ENCODE results near the gene COPS7A.

Gene COPS7A

DNA sequence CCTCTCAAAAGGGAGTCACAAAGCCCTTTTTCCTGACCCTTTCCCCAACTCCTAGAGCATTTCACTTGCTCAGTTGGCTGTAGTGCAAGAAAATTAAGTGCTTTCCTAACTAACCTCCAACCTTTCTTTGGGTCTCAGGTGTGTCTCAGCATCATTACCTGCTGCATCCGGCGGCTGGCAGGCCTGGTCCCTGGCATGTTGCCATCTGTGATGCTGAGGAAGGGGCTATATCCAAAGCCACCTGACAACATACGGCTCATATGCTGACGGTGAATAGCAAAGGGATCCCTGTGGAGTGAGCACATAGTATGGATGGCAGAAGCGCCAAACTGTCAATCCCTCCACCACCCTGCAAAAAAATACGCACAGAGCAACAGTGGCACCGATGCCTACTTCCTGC is 27.9 kb downstream of the COPS7A start:
- DNase-seq (ENCODE audit: low spot score): no peak

DNA sequence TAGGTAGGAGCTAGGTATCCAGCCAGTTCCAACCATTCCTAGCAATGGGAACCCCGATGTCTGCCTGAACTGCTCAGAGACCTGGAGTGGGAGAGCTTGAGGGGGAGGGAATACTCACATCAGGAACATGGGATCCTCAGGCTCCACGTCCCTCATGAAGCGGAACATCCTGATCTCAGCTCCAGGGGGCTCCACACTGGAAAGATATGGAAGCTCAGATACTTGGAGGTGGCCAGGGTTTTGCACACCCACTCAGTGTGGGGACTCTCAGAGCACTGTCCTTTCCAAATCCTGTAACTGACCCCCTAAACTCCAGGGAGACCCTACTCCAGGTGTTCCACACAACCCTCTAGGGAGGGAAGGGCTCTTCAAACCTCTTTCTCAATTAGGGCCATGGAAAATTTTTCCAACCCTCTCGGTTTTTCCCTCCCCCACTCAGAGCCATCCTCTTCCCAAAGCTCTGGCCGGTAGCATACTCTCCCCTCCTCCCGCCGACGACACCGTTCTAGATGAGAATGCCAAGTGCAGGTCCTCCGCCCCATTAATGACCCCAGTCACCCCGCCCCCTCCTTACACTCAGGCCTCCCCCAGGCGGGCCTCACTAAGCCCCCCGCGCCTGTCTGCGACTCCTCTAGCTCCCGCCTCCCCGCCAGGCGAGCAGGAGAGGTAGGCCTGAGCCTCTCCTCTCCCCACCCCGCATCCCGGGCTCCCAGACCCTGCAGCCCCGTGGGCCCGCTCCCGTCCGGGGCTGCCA is 28.5 kb downstream of the COPS7A start:
- DNase-seq (ENCODE audit: low spot score): peak; percentile 67

DNA sequence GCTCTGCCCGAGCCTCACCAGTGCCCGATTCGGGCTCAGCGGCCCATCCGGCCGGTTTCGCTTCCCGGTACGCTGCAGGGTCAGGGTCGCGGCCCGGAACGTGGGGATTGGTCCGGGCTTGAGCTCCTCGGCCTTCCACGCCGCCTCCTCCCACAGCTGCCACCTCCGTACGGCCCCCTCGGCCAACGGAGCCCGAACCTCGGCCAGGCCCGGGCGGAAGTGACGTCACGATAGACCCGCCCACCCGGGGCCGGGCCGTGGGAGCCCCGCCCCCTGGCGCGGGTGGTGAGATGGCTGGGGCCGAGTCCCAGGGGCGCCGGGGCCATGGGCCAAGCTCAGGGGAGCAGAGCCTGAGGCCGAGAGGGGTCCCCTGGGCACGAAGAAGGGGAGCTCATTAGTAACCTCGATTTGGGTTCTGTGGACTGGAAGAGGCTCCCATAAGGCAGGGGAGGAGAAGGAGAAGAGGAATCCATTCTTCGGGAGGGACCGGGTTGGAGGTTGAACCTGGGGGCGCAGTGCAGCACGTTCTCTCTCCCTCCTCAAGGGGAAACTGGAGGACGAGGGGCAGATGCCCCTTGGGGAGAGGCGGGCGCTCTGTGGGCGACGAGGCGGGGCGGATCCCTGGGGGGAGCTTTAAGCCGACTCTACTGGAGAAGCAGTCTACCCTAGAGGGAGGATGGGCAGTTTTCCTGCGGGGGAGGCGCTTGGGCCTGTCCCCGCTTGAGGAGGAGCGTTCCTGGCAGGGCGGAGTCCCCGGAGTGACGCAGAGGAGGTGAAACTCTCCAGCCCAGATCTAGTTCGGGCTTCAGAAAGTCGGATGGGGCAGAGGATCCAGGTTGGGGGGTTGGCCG is 29.3 kb downstream of the COPS7A start, which contains the start of gene MLF2:
Gene MLF2, minus strand, starts transcription at position 221 of the 851 bp plus-strand sequence. CDS start 807 bp downstream, outside the sequence.
- peak; percentile 95 for DNase-seq (ENCODE audit: low spot score)

DNA sequence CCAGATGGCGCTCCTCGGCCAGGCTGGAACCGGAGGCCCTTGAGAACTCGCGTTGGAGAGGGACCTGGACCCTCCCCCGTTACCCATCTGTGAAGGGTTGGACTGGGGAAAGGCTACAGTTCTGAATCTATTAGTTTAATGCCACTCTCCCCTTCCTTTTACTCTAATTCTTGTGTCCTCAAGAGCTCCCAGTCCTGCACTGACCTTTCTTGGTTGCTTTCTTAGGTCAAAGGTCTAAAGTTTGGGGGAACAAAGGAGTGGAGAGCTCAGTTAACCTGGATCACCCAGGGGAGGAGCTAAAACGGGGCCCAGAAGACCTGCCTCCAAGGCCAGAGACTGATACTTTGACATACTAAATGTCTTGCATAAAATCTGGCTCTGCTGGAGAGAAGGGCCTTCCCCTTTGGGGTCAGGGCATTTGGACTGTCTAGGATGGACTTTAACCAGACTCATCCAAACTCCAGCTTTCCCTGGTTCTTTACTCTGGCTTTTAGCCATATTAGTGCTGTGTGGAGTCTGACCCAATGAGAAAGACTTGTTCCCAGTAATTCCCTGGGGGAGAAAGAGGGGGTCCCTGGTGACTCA is 30.0 kb downstream of the COPS7A start:
- no peak for DNase-seq (ENCODE audit: low spot score)

DNA sequence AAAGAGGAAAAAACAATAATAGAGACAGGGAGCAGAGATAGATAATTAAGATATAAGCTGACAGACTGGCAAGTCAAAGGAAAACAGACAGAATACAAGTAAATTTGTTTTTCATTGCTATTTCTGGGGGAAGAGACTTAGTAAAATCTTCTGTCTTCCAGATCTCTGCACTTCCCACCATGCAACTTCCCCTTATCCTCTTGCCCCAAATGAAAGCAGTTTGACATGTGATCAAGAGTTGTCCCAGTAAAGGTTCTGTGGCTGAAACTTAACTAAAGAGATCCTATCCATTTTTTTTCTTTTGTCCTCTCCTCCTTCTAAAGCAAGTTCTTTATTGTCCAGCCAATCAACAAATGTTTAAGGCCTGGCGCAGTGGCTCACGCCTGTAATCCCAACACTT is 30.6 kb downstream of the COPS7A start:
- no peak for DNase-seq (ENCODE audit: low spot score)

- DNase-seq (ENCODE audit: low spot score): no peak
Measured at GRCh38 chr12:6757028-6757690, 33.3 kb downstream of the COPS7A start.

DNA sequence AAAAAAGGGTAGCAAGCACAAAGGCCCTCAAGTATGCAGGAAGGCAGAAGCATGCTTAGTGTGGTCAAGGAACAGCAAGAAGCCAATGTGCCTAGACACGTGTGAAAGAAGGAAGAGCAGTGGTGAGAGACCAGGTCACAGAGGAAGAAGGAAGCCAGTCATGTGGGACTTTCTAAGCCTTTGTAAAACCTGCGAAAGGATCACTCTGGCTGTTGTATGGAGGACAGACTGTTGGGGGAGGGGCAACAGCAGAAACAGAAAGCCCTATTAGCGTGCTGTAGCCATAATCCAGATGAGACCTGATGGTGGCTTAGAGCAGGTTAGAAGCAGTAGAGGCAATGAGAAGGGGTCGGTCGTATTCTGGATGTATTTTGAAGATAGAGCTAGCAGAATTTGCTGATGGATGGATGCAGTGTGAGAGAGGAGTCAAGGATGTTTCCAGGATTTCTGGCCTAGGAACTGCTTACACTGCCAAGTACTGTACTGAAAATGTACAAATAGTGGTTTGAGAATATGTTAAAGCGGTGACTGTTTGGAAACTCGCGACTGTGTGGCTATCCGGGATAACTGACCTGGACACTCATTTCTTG is 34.8 kb downstream of the COPS7A start:
- DNase-seq (ENCODE audit: low spot score): no peak

GRCh38 chr12:6759741-6760140 is 35.9 kb downstream of the COPS7A start:
- DNase-seq (ENCODE audit: low spot score): no peak

DNA sequence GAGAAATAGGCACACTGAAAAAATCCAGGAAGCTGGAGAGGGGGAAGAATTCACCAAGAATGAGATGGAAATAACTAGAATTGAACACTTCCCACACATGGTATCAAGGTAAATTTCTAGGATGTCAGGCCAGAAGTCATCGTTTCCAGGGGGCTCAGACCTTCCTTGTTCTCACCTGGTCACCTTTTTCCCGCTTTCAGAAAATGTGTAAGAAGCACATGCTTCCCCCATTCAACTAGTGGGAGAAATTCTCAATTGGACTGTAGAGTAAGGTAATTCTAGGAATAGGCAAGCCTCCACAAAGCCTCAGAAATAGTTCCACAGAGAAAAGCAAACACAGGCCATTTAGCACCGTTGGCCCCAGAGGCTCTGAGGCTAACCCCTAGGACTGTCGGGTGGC is 39.5 kb downstream of the COPS7A start:
- no peak for DNase-seq (ENCODE audit: low spot score)

DNA sequence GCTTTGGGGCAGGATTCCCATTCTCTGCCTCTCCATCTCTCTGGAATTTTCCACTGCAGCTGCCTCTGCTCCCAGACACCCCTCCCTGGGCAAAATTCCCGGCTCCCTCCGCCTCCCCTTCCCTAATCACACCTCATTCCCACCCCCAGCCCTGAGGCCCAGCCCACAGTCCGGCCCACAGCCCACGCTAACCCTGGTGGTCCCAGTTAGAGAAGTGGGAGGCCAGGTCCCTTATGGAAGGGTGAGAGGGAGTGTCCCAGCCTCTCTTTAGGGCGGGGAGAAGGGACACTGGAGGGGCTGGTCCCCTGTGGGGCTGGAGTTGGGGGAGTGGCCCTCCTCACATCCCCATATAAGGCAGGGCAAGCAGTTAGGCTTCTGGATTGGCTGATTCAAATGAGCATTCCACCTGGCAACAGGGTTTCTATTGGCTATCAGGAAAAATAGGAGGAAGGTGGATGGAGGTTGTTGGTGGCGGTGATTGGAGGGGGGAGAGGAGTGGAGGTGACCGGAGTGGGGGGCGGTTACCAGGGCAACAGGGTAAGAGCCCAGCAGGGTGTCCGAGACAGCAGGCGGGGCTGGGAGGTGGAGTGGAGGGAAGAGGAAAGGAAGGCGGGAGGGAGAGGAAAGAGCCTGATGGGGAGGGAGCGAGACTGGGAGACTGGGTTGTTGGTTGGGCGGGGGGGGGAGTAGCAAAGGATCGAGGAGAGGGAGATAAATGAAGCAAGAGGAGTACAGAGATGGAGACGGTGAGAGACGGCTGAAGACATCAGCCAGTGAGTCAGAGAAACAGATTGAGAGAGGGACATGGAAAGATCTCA is 40.4 kb downstream of the COPS7A start:
- peak; percentile 98 for DNase-seq (ENCODE audit: low spot score)

GRCh38 chr12:6765048-6765633 is 41.3 kb downstream of the COPS7A start:
- DNase-seq (ENCODE audit: low spot score): no peak

- DNase-seq (ENCODE audit: low spot score): peak; percentile 80
Measured at GRCh38 chr12:6765634-6766581, 42.1 kb downstream of the COPS7A start, which contains the start of gene PTMS. Gene PTMS (plus strand): TSS chr12:6766363. CDS start chr12:6766706, 343 bp downstream.

GRCh38 chr12:6766651-6767349 is 43.0 kb downstream of the COPS7A start:
- DNase-seq (ENCODE audit: low spot score): peak; percentile 67

- no peak for DNase-seq (ENCODE audit: low spot score)
Measured at GRCh38 chr12:6767353-6768319, 43.8 kb downstream of the COPS7A start.

GRCh38 chr12:6768437-6768914 is 44.6 kb downstream of the COPS7A start:
- no peak for DNase-seq (ENCODE audit: low spot score)

DNA sequence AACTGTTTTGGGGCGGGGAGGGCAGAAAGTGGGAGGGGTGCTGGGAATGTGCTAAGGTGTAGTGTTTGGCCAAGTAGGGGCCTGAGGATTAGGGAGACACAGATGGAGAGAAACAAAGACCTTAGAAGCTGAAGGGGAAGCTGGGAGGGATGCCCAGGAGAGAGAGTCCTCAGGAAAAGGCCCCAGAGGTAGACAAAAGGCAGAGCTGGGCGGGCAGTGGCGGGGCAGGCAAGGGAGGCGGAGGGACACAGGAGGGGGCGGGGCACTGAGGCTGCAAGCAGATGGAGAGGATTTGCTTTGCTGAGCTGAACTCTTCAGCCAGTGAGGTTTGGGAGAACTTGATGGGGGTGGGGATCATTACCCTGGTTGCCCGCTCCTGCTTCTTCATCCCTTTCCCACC is 45.1 kb downstream of the COPS7A start:
- no peak for DNase-seq (ENCODE audit: low spot score)

- no peak for DNase-seq (ENCODE audit: low spot score)
Measured at GRCh38 chr12:6769666-6770065, 45.8 kb downstream of the COPS7A start.
